ENCODE results near the gene GPD1L. TPM values are rescaled to one million over a fixed set of nuclear protein-coding genes. Genes with fewer than 3 reads are reported as not detected.

GPD1L gene
- total and polyA plus RNA-seq, 10 of the 15 experiments (the other 5 are each of a cell fraction or from before 2014, with no cell fraction given): 0.77 to 4.8 (median 3.9) TPM

DNA sequence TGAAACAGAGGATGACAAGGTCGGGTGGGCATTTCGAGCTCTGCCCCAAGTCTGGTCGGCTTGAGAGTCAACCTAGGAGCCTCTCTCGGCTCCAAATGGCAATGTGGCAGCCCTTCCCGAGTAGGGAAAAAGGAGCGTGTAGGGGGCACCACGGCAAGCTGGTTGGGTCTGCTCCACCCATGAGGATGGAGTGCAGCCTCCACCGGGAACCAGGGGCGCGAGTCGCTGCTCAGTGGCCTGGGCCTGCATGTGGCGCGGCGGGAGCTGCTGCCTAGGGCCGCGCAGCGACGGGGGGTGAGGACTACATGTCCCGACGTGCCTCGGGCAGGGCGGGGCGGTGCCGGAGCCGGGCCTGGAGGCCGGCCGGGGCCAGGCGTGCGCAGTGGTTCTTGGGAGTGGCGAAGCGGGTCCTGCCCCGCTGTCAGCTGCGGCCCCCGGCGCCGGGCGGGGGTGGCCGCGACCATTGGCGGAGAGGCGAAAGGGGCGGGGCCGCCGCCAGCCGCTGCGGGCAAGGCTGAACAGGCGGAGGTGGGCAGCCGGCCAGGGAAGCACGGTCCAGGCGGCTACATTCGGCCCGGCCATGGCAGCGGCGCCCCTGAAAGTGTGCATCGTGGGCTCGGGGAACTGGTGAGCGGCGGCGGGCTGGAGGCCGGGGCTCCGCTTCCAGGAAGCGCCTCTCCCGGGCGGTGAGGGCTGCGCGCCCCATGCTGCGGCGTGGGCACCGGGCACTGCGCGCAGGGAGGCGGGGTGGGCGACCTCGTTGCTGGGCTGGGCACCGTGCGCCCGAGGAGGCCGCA is at the start of gene GPD1L (continued):
- TF ChIP-seq MTA3 (IDR thresholded peaks at IDR 0.05; ENCODE audit: borderline replicate concordance, low read length) (no peak), NR2C2 (IDR thresholded peaks at IDR 0.05; ENCODE audit: borderline replicate concordance, control insufficient read depth, insufficient read length, low read depth) (no peak), SIN3A (IDR thresholded peaks at IDR 0.05; ENCODE audit: low read depth, low read length) (peak; percentile 38; the same call in 1 of the 2 replicates), RFX5 (IDR thresholded peaks at IDR 0.05; ENCODE audit: low read depth, low read length) (0 out of 2 replicates have a peak, but pooled peaks have one; percentile 7), PAX5 (IDR thresholded peaks at IDR 0.05; ENCODE audit: borderline replicate concordance, low read depth, low read length) (no peak), NR2F1 (conservative IDR thresholded peaks at IDR 0.05) (peak; percentile 66), DPF2 (IDR thresholded peaks at IDR 0.05) (peak; percentile 83; the same call in 1 of the 2 replicates), LARP7 (IDR thresholded peaks at IDR 0.05) (peak; percentile 72), TARDBP (IDR thresholded peaks at IDR 0.05; ENCODE audit: borderline replicate concordance) (peak; percentile 47; the same call in 1 of the 2 replicates), NR2C1 (IDR thresholded peaks at IDR 0.05) (peak; percentile 63), POLR2AphosphoS5 (IDR thresholded peaks at IDR 0.05; ENCODE audit: low read length) (no peak), PML (IDR thresholded peaks at IDR 0.05; ENCODE audit: low read length) (no peak), NFYA (IDR thresholded peaks at IDR 0.05; ENCODE audit: borderline replicate concordance, low read depth, low read length) (no peak), POLR2A (IDR thresholded peaks at IDR 0.05; ENCODE audit: low read depth, low read length) (peak; percentile 69), SMARCA5 (IDR thresholded peaks at IDR 0.05) (0 out of 2 replicates have a peak, but pooled peaks have one; percentile 31), SP1 (IDR thresholded peaks at IDR 0.05; ENCODE audit: low read depth, low read length) (peak; percentile 65), HCFC1 (IDR thresholded peaks at IDR 0.05; ENCODE audit: low read length) (peak; percentile 91), GATAD2B (conservative IDR thresholded peaks at IDR 0.05; ENCODE audit: low read depth) (peak; percentile 86), ZNF217 (IDR thresholded peaks at IDR 0.05) (0 out of 2 replicates have a peak, but pooled peaks have one; percentile 56), MEF2A (IDR thresholded peaks at IDR 0.05; ENCODE audit: insufficient read depth, low read depth, low read length) (0 out of 2 replicates have a peak, but pooled peaks have one; percentile 18)
- TF ChIP-seq, protein P1, sequence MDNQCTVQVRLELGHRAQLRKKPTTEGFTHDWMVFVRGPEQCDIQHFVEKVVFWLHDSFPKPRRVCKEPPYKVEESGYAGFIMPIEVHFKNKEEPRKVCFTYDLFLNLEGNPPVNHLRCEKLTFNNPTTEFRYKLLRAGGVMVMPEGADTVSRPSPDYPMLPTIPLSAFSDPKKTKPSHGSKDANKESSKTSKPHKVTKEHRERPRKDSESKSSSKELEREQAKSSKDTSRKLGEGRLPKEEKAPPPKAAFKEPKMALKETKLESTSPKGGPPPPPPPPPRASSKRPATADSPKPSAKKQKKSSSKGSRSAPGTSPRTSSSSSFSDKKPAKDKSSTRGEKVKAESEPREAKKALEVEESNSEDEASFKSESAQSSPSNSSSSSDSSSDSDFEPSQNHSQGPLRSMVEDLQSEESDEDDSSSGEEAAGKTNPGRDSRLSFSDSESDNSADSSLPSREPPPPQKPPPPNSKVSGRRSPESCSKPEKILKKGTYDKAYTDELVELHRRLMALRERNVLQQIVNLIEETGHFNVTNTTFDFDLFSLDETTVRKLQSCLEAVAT (IDR thresholded peaks at IDR 0.05): no peak
- TF ChIP-seq, protein P2, sequence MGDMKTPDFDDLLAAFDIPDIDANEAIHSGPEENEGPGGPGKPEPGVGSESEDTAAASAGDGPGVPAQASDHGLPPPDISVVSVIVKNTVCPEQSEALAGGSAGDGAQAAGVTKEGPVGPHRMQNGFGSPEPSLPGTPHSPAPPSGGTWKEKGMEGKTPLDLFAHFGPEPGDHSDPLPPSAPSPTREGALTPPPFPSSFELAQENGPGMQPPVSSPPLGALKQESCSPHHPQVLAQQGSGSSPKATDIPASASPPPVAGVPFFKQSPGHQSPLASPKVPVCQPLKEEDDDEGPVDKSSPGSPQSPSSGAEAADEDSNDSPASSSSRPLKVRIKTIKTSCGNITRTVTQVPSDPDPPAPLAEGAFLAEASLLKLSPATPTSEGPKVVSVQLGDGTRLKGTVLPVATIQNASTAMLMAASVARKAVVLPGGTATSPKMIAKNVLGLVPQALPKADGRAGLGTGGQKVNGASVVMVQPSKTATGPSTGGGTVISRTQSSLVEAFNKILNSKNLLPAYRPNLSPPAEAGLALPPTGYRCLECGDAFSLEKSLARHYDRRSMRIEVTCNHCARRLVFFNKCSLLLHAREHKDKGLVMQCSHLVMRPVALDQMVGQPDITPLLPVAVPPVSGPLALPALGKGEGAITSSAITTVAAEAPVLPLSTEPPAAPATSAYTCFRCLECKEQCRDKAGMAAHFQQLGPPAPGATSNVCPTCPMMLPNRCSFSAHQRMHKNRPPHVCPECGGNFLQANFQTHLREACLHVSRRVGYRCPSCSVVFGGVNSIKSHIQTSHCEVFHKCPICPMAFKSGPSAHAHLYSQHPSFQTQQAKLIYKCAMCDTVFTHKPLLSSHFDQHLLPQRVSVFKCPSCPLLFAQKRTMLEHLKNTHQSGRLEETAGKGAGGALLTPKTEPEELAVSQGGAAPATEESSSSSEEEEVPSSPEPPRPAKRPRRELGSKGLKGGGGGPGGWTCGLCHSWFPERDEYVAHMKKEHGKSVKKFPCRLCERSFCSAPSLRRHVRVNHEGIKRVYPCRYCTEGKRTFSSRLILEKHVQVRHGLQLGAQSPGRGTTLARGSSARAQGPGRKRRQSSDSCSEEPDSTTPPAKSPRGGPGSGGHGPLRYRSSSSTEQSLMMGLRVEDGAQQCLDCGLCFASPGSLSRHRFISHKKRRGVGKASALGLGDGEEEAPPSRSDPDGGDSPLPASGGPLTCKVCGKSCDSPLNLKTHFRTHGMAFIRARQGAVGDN (IDR thresholded peaks at IDR 0.05): peak; percentile 63; the same call in 1 of the 2 replicates
- TF ChIP-seq, protein P3, sequence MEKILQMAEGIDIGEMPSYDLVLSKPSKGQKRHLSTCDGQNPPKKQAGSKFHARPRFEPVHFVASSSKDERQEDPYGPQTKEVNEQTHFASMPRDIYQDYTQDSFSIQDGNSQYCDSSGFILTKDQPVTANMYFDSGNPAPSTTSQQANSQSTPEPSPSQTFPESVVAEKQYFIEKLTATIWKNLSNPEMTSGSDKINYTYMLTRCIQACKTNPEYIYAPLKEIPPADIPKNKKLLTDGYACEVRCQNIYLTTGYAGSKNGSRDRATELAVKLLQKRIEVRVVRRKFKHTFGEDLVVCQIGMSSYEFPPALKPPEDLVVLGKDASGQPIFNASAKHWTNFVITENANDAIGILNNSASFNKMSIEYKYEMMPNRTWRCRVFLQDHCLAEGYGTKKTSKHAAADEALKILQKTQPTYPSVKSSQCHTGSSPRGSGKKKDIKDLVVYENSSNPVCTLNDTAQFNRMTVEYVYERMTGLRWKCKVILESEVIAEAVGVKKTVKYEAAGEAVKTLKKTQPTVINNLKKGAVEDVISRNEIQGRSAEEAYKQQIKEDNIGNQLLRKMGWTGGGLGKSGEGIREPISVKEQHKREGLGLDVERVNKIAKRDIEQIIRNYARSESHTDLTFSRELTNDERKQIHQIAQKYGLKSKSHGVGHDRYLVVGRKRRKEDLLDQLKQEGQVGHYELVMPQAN (conservative IDR thresholded peaks at IDR 0.05): peak; percentile 82
- TF ChIP-seq, protein P4, sequence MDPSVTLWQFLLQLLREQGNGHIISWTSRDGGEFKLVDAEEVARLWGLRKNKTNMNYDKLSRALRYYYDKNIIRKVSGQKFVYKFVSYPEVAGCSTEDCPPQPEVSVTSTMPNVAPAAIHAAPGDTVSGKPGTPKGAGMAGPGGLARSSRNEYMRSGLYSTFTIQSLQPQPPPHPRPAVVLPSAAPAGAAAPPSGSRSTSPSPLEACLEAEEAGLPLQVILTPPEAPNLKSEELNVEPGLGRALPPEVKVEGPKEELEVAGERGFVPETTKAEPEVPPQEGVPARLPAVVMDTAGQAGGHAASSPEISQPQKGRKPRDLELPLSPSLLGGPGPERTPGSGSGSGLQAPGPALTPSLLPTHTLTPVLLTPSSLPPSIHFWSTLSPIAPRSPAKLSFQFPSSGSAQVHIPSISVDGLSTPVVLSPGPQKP (IDR thresholded peaks at IDR 0.05; ENCODE audit: low read depth, low read length): no peak

Data from GM12878 (cell line).